Sigmoid colon (tissue), 7 donors: ENCODE results near the gene REPS2. TPM values are rescaled to one million over a fixed set of nuclear protein-coding genes. Genes with fewer than 3 reads are reported as not detected.
A peak's percentile ranks its signal among the peaks of the same experiment; 100 is the strongest.

Experiments
- DNase-seq: peaks from one replicate; pipeline ENCODE4 v3.0.0-alpha.2; 2019
- H3K27ac ChIP-seq, 4 donors: fragments of 200-600 bp; sonication (generic); one replicate each; pipeline ENCODE4 v1.5.1; 2016 to 2019; ENCODE audit warnings: mild to moderate bottlenecking in 1 of 4
- H3K27me3 ChIP-seq, 3 donors: fragments of 200-600 bp; sonication (generic); one replicate each; pipeline ENCODE4 v1.5.1; 2019; ENCODE audit warnings: mild to moderate bottlenecking in 1 of 3
- H3K36me3 ChIP-seq, 4 donors: fragments of 200-600 bp; sonication (generic); one replicate each; pipeline ENCODE4 v1.5.1; 2016 to 2019
- H3K4me1 ChIP-seq, 4 donors: fragments of 200-600 bp; sonication (generic); one replicate each; pipeline ENCODE4 v1.5.1; 2017 to 2019
- H3K4me3 ChIP-seq, 4 donors: fragments of 200-600 bp; sonication (generic); one replicate each; pipeline ENCODE4 v1.5.1; 2017 to 2019; ENCODE audit warnings: mild to moderate bottlenecking in 2 of 4, moderate library complexity in 1 of 4
- H3K9me3 ChIP-seq, 4 donors: fragments of 200-600 bp in 3 of 4; sonication (generic) in 3 of 4; one replicate each; pipeline versions ENCODE4 v1.5.1 to v1.6.1; 2013 to 2019
- EP300 ChIP-seq, 4 donors: sonication (generic); formaldehyde crosslinking; IDR thresholded peaks; one replicate each; pipeline ENCODE4 v1.6.1; 2017; ENCODE audit warnings: antibody characterized with exemption in 4 of 4
- POLR2A ChIP-seq, 2 donors: fragments of 450-650 bp; IDR thresholded peaks; one replicate each; pipeline ENCODE4 v1.6.1; 2016; ENCODE audit warnings: antibody characterized with exemption in 2 of 2, mild to moderate bottlenecking in 2 of 2, moderate library complexity in 2 of 2
- POLR2AphosphoS5 ChIP-seq, 4 donors: sonication (generic); formaldehyde crosslinking; IDR thresholded peaks; one replicate each; pipeline ENCODE4 v1.6.1; 2017; ENCODE audit warnings: antibody characterized with exemption in 4 of 4
- WGBS, 2 donors: extraction: QIAGEN DNeasy Blood & Tissue Kit; methylation state at CpG; one replicate each; pipeline ENCODE4 v1.1.7; 2013; 5-methylcytosine and 5-hydroxymethylcytosine counted together
- intact Hi-C: fragments of 100-400 bp; cut with DNase I; formaldehyde crosslinking; loops from one replicate; pipeline ENCODE4 v1.15.1; 2023
- polyA plus RNA-seq, 3 donors: library from polyadenylated mRNA; stranded (reverse); fragments of 200-250 nt; gene quantifications; one replicate each; pipeline ENCODE4 v1.2.3, GENCODE V29; 2013
- total RNA-seq, 4 donors: library from RNA; depleted of rRNA; stranded (reverse); fragments of >200 nt; gene quantifications; one replicate each; pipeline ENCODE4 v1.1.0, GENCODE V29; 2016
- TF ChIP-seq, protein P1 (sequence below), 4 experiments: fragments of 450-650 bp in 3 of 4; fragments of 200-600 bp in 1 of 4; IDR thresholded peaks; one replicate each; pipeline ENCODE4 v1.5.1; 2016 to 2019; ENCODE audit warnings: antibody characterized with exemption in 4 of 4, mild to moderate bottlenecking in 3 of 4, moderate library complexity in 2 of 4
- donor health status: healthy with polysubstance abuse.
- donor health status: Bipolar disorder and iron deficiency.
- donor health status: healthy.

REPS2 gene
- total and polyA plus RNA-seq, 7 donors, result 2.4 to 10.9 (median 6.1) TPM

GRCh38 chrX:17078031-17078720 is 131.7 kb downstream of the REPS2 start:
- no peaks in the 10 kb centered on the region for H3K27me3 ChIP-seq
- no peak for DNase-seq
- peaks cover 0 to 21% (median 6%) of the 10 kb centered on the region in 4 donors for H3K4me1 ChIP-seq
- peak overlapping the region in 3 of 4 donors; percentile 31 to 65 (median 44) for H3K27ac ChIP-seq
- intact Hi-C loops, result no loop called here
- no peaks in the 10 kb centered on the region for H3K9me3 ChIP-seq
- no peaks in the 10 kb centered on the region for H3K36me3 ChIP-seq
- WGBS, 2 donors, result 83 to 89% methylated on average over 3 of the region's 3 CpGs
- TF ChIP-seq EP300 (IDR thresholded peaks at IDR 0.05), result no peak
- peak in 1 of 4 donors; percentile 8 for TF ChIP-seq POLR2AphosphoS5 (IDR thresholded peaks at IDR 0.05)
- no peak for TF ChIP-seq POLR2A (IDR thresholded peaks at IDR 0.05)
- TF ChIP-seq, protein P1, sequence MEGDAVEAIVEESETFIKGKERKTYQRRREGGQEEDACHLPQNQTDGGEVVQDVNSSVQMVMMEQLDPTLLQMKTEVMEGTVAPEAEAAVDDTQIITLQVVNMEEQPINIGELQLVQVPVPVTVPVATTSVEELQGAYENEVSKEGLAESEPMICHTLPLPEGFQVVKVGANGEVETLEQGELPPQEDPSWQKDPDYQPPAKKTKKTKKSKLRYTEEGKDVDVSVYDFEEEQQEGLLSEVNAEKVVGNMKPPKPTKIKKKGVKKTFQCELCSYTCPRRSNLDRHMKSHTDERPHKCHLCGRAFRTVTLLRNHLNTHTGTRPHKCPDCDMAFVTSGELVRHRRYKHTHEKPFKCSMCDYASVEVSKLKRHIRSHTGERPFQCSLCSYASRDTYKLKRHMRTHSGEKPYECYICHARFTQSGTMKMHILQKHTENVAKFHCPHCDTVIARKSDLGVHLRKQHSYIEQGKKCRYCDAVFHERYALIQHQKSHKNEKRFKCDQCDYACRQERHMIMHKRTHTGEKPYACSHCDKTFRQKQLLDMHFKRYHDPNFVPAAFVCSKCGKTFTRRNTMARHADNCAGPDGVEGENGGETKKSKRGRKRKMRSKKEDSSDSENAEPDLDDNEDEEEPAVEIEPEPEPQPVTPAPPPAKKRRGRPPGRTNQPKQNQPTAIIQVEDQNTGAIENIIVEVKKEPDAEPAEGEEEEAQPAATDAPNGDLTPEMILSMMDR (IDR thresholded peaks at IDR 0.05), result no peak
- no peak overlapping the region for H3K4me3 ChIP-seq

DNA sequence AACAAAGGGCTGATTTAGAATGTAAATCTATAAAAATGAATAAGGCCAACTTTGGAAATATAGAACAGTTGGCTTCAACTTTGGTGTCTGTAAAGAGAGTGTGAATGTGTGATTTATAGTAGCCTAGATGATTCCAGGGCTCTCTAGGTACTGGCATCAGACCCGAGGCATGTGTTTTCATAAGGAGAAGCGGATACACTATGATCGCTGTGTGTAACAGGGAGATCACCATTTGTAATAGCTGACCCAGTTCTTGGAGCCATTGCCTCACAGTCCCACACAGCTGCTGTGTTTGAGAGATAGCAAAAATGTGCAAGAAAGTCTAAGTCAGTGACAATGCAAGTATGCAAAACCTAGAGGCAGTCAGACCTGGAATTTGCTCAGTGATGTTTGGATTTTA is 135.1 kb downstream of the REPS2 start:
- Histone ChIP-seq H3K27me3 (no peaks in the 10 kb centered on the region), H3K4me1 (peaks cover 0 to 21% (median 6%) of the 10 kb centered on the region in 4 donors), H3K27ac (peak overlapping the region in 2 of 4 donors; percentile 2 to 35), H3K4me3 (no peak overlapping the region), H3K9me3 (no peaks in the 10 kb centered on the region), H3K36me3 (no peaks in the 10 kb centered on the region)
- TF ChIP-seq, protein P1 (IDR thresholded peaks at IDR 0.05), result no peak
- peak in 1 of 4 donors; percentile 31 for TF ChIP-seq POLR2AphosphoS5 (IDR thresholded peaks at IDR 0.05)
- DNase-seq, result no peak
- intact Hi-C loops, result no loop called here
- WGBS, 2 donors, result 79 to 89% methylated on average over 3 of the region's 3 CpGs

DNA sequence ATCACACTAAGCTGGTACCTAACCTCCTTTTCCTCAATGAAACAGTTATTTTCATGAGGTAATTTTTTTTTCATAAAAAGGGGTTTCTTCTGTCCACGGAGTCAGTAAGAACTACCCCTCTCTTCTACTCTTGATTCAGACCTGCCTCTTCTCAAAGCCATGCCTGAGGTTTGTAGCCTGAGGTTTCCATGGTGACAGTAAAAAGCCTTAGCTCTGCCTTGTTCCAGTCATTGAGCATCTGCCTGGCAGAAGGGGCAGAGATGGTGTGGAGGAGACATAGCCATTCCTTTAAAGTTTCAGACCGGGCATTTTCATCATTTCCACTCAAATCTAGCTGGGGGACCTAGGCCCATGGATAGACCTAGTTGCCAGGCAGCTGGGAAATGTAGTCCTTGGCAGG is 135.5 kb downstream of the REPS2 start:
- H3K27me3 ChIP-seq, result no peaks in the 10 kb centered on the region
- H3K4me1 ChIP-seq, result peaks cover 0 to 21% (median 6%) of the 10 kb centered on the region in 4 donors
- DNase-seq, result no peak
- intact Hi-C loops, result no loop called here
- 82 to 85% methylated on average over 2 of the region's 2 CpGs for WGBS, 2 donors
- H3K4me3 ChIP-seq, result no peak overlapping the region
- H3K36me3 ChIP-seq, result no peaks in the 10 kb centered on the region
- H3K9me3 ChIP-seq, result no peaks in the 10 kb centered on the region
- no peak for TF ChIP-seq POLR2A (IDR thresholded peaks at IDR 0.05)
- peak overlapping the region in 2 of 4 donors; percentile 2 to 35 for H3K27ac ChIP-seq

DNA sequence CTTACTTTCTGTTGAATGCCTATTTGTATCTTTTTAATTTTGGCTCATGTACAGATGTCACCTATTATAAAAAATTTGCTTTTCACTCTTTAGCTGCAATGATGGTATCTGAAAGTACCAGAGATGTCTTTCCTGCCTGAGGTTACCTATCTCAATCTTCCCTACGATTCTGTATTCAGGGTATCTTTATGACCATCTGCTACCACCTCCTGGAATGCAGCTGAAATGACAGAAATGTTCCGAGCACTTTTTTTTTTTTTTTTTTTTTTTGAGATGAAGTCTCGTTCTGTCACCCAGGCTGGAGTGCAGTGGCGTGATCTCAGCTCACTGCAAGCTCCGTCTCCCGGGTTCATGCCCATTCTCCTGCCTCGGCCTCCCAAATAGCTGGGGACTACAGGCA is 136.4 kb downstream of the REPS2 start:
- Histone ChIP-seq H3K27me3 (no peaks in the 10 kb centered on the region), H3K4me1 (peaks cover 0 to 17% (median 4%) of the 10 kb centered on the region in 4 donors), H3K4me3 (no peak overlapping the region), H3K27ac (no peak overlapping the region), H3K9me3 (no peaks in the 10 kb centered on the region), H3K36me3 (no peaks in the 10 kb centered on the region)
- intact Hi-C loops, result no loop called here
- WGBS, 2 donors, result 56 to 60% methylated on average over 7 of the region's 7 CpGs
- TF ChIP-seq POLR2A (IDR thresholded peaks at IDR 0.05) (no peak), POLR2AphosphoS5 (IDR thresholded peaks at IDR 0.05) (no peak), EP300 (IDR thresholded peaks at IDR 0.05) (no peak)
- TF ChIP-seq, protein P1 (IDR thresholded peaks at IDR 0.05), result no peak
- DNase-seq, result no peak

DNA sequence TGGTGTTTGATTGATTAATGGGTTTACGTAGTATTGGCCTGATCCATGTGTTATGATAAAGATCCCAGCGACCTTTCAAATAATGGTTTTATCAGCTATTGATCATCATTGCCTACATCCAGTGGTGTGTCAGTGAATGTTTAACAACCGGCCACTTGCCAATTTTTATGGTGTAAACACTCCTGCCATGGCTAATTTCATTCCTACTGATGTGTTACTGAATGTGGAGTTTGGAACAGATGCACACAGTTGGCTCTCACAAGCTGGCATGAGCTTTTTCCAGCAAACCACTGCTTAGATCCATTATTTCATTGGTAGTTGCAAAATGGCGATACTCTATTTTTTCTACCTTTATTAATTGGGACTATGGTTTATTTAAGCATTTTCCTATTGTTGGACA is 139.9 kb downstream of the REPS2 start:
- 89 to 93% methylated on average over 4 of the region's 4 CpGs for WGBS, 2 donors

More for the DNA sequence above, 139.9 kb downstream of the REPS2 start:
- Histone ChIP-seq H3K27me3 (no peaks in the 10 kb centered on the region), H3K36me3 (no peaks in the 10 kb centered on the region), H3K27ac (no peak overlapping the region), H3K4me1 (peaks cover 0 to 8% (median 0%) of the 10 kb centered on the region in 4 donors), H3K4me3 (no peak overlapping the region), H3K9me3 (no peaks in the 10 kb centered on the region)
- intact Hi-C loops, result no loop called here
- DNase-seq, result no peak
- TF ChIP-seq POLR2AphosphoS5 (IDR thresholded peaks at IDR 0.05) (no peak), POLR2A (IDR thresholded peaks at IDR 0.05) (no peak), EP300 (IDR thresholded peaks at IDR 0.05) (no peak)
- TF ChIP-seq, protein P1 (IDR thresholded peaks at IDR 0.05), result no peak
